Smooth muscle cell (in vitro differentiated cells): ENCODE data around the gene RAG1. TPM values are rescaled to one million over a fixed set of nuclear protein-coding genes. Genes with fewer than 3 reads are reported as not detected.

Experiments used
- DNase-seq: peaks from one replicate; lab custom pipeline; 2025; ENCODE audit not compliant: unreplicated experiment; lab: John Stamatoyannopoulos, UW
- H2AFZ ChIP-seq: fragments of 200-600 bp; sonication (generic); 2 replicates; pipeline ENCODE4 v1.6.0; 2016; ENCODE audit warnings: antibody characterized with exemption, low read depth, mild to moderate bottlenecking
- H3F3A ChIP-seq: fragments of 200-600 bp; sonication (generic); 2 replicates; pipeline ENCODE4 v1.6.0; 2017; ENCODE audit warnings: antibody characterized with exemption, low read depth
- H3K27ac ChIP-seq: fragments of 200-600 bp; sonication (generic); 2 replicates; pipeline ENCODE4 v1.5.1; 2016; ENCODE audit warnings: low read depth, mild to moderate bottlenecking
- H3K27me3 ChIP-seq: fragments of 200-600 bp; sonication (generic); 2 replicates; pipeline ENCODE4 v1.6.1; 2016; ENCODE audit warnings: low read depth, mild to moderate bottlenecking
- H3K36me3 ChIP-seq: fragments of 200-600 bp; sonication (generic); 2 replicates; pipeline ENCODE4 v1.5.1; 2016; ENCODE audit warnings: low read depth
- H3K4me1 ChIP-seq: fragments of 200-600 bp; sonication (generic); 2 replicates; pipeline ENCODE4 v1.5.1; 2016; ENCODE audit warnings: low read depth
- H3K4me2 ChIP-seq: fragments of 200-600 bp; sonication (generic); 2 replicates; pipeline ENCODE4 v1.6.0; 2016; ENCODE audit warnings: mild to moderate bottlenecking
- H3K4me3 ChIP-seq: fragments of 200-600 bp; sonication (generic); 2 replicates; pipeline ENCODE4 v1.5.1; 2016; ENCODE audit warnings: mild to moderate bottlenecking
- H3K79me2 ChIP-seq: fragments of 200-600 bp; sonication (generic); 2 replicates; pipeline ENCODE4 v1.6.0; 2016; ENCODE audit warnings: low read depth, mild to moderate bottlenecking
- H3K9ac ChIP-seq: fragments of 200-600 bp; sonication (generic); 2 replicates; pipeline ENCODE4 v1.6.0; 2016; ENCODE audit warnings: low read depth
- H3K9me3 ChIP-seq: fragments of 200-600 bp; sonication (generic); replicated peaks from 2 replicates; pipeline ENCODE4 v1.5.1; 2016; ENCODE audit warnings: low read depth
- H4K20me1 ChIP-seq: fragments of 200-600 bp; sonication (generic); 2 replicates; pipeline ENCODE4 v1.6.0; 2016; ENCODE audit warnings: low read depth
- CTCF ChIP-seq: fragments of 200-600 bp; sonication (generic); IDR thresholded peaks from 2 replicates; pipeline ENCODE4 v1.5.1; 2017; ENCODE audit warnings: borderline replicate concordance, mild to moderate bottlenecking, antibody characterized with exemption; ENCODE audit not compliant: insufficient read depth, poor library complexity, severe bottlenecking
- WGBS: methylation state at CpG from one replicate; pipeline ENCODE4 v1.1.7; 2016; ENCODE audit warnings: low lambda C conversion rate; 5-methylcytosine and 5-hydroxymethylcytosine counted together
- polyA plus RNA-seq: library from polyadenylated mRNA; unstranded; fragments of >200 nt; fragmentation: Nextera tagmentation; extraction: Ambion mirVana; gene quantifications from 2 replicates; pipeline ENCODE4 v1.2.1, GENCODE V29; 2016
- total RNA-seq: library from RNA; depleted of rRNA; stranded (reverse); fragments of >200 nt; gene quantifications from 2 replicates; pipeline ENCODE4 v1.2.3, GENCODE V29; 2014

RAG1 gene
- total and polyA plus RNA-seq, 2 experiments from 2014 or later = 1.7 to 2.7 TPM

DNA sequence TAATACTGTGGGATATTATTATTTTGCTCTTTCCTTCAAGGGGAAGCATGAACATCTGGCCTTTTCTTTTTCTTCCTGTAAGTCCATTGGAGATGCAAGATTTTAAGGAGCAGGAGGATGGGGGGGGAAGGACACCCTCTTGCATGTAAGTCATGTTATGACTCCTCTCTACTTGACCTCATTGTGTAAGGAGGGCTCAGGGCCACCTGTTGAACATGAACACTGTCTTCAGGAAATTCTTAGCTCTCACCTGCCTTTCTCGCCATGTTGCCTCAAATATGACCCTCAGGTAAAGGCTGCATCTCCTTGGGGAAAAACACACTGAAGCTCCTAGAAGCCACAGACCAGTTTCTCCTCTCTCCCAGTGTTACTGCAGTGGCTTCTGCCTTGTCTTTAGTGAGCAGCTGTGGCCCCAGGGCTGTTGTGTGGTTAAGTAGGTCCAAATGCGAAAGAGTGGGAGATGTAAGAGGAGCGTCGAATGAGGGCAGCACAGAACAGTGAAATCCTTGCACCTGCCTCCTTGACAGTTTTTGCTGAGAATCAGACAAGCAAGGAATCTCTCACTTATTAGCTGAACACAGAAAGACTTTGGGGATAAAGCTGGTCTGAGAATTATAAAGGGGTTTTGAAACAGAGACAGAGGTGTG is 1.3 kb upstream of the RAG1 start:
- no peak for DNase-seq

GRCh38 chr11:36569095-36569494 is 1.3 kb downstream of the RAG1 start:
- H3K4me3 ChIP-seq = no peak overlapping the region
- H3K4me2 ChIP-seq = no peak overlapping the region
- no peaks in the 10 kb centered on the region for H3K27me3 ChIP-seq
- TF ChIP-seq CTCF = no peak
- no peak overlapping the region for H3K27ac ChIP-seq
- H3K4me1 ChIP-seq = peaks cover 6% of the 10 kb centered on the region
- no peak overlapping the region for H2AFZ ChIP-seq
- H3K9me3 ChIP-seq = no peaks in the 10 kb centered on the region
- H3F3A ChIP-seq = no peaks in the 10 kb centered on the region
- no peak for DNase-seq
- no peaks in the 10 kb centered on the region for H3K36me3 ChIP-seq
- H3K9ac ChIP-seq = no peak overlapping the region
- H3K79me2 ChIP-seq = no peaks in the 10 kb centered on the region
- WGBS = 91% methylated on average over 4 of the region's 4 CpGs
- H4K20me1 ChIP-seq = no peaks in the 10 kb centered on the region

More for the DNA sequence above, 1.3 kb upstream of the RAG1 start:
- 84% methylated on average over 4 of the region's 4 CpGs for WGBS
- no peak overlapping the region for H3K4me3 ChIP-seq
- no peaks in the 10 kb centered on the region for H3K36me3 ChIP-seq
- peaks cover 6% of the 10 kb centered on the region for H3K4me1 ChIP-seq
- no peak for TF ChIP-seq CTCF
- H3K27ac ChIP-seq = no peak overlapping the region
- H3F3A ChIP-seq = no peaks in the 10 kb centered on the region
- no peak overlapping the region for H3K9ac ChIP-seq
- H3K9me3 ChIP-seq = no peaks in the 10 kb centered on the region
- no peaks in the 10 kb centered on the region for H3K27me3 ChIP-seq
- H4K20me1 ChIP-seq = no peaks in the 10 kb centered on the region
- no peak overlapping the region for H3K4me2 ChIP-seq
- H2AFZ ChIP-seq = no peak overlapping the region
- no peaks in the 10 kb centered on the region for H3K79me2 ChIP-seq

- H3K79me2 ChIP-seq = no peaks in the 10 kb centered on the region
- no peak overlapping the region for H2AFZ ChIP-seq
- H3K4me2 ChIP-seq = no peak overlapping the region
- no peak overlapping the region for H3K27ac ChIP-seq
- H3F3A ChIP-seq = peaks cover 9% of the 10 kb centered on the region
- H3K27me3 ChIP-seq = no peaks in the 10 kb centered on the region
- TF ChIP-seq CTCF = no peak
- no peak overlapping the region for H3K9ac ChIP-seq
- no peaks in the 10 kb centered on the region for H3K36me3 ChIP-seq
- DNase-seq = no peak
- no peaks in the 10 kb centered on the region for H3K9me3 ChIP-seq
- H3K4me1 ChIP-seq = peaks cover 14% of the 10 kb centered on the region
- no peak overlapping the region for H3K4me3 ChIP-seq
- no peaks in the 10 kb centered on the region for H4K20me1 ChIP-seq
- WGBS = 92% methylated on average over 8 of the region's 8 CpGs
Measured at GRCh38 chr11:36574486-36574885, 6.7 kb downstream of the RAG1 start.

DNA sequence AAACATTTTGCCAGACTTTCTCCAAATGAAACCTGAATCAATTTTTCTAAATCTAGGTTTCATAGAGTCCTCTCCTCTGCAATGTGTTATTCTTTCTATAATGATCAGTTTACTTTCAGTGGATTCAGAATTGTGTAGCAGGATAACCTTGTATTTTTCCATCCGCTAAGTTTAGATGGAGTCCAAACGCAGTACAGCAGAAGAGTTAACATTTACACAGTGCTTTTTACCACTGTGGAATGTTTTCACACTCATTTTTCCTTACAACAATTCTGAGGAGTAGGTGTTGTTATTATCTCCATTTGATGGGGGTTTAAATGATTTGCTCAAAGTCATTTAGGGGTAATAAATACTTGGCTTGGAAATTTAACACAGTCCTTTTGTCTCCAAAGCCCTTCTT is 9.6 kb downstream of the RAG1 start:
- no peaks in the 10 kb centered on the region for H3K79me2 ChIP-seq
- peak overlapping the region; percentile 79 for H3K27ac ChIP-seq
- no peaks in the 10 kb centered on the region for H3K27me3 ChIP-seq
- H3K9ac ChIP-seq = peak overlapping the region; percentile 41
- peak overlapping the region; percentile 55 for H2AFZ ChIP-seq
- no peaks in the 10 kb centered on the region for H4K20me1 ChIP-seq
- WGBS = 55% methylated on average over 2 of the region's 2 CpGs
- peaks cover 9% of the 10 kb centered on the region for H3F3A ChIP-seq
- H3K4me1 ChIP-seq = peaks cover 14% of the 10 kb centered on the region
- peaks cover 3% of the 10 kb centered on the region for H3K9me3 ChIP-seq
- H3K4me3 ChIP-seq = no peak overlapping the region
- peak overlapping the region; percentile 70 for H3K4me2 ChIP-seq
- no peak for TF ChIP-seq CTCF
- DNase-seq = no peak
- H3K36me3 ChIP-seq = no peaks in the 10 kb centered on the region
